Measurements from ENCODE around the gene ANO6.

ANO6 gene

DNA sequence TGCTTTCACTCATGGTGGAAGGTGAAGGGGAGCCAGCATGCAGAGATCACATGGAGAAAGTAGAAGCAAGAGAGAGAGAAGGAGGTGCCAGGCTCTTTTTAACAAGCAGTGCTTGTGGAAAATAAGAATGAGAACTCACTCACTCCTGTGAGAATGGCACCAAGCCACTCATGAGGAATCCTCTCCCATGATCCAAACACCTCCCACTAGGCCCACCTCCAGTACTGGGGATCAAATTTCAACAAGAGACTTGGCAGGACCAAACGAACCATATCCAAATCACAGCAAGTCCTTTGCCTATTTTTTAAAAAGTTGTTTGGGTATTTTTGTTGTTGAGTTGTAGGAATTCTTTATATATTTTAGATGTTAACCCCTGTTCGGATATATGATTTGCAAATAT, 267.7 kb downstream of the ANO6 start:
- H3K9me3 Mint-ChIP-seq: peaks cover 8% of the 10 kb centered on the region
- peaks cover 12% of the 10 kb centered on the region for H3K27me3 Mint-ChIP-seq (ENCODE audit: low read depth)
- no peaks in the 10 kb centered on the region for H3K36me3 Mint-ChIP-seq (ENCODE audit: low read depth)
- no peaks in the 10 kb centered on the region for H3K4me1 Mint-ChIP-seq (ENCODE audit: low read depth)
- no peak overlapping the region for H3K4me3 Mint-ChIP-seq
- no peak overlapping the region for H3K27ac Mint-ChIP-seq

All from T-helper 1 cell treated with Interleukin-12 subunit alpha and Interleukin-12 subunit beta and Interleukin-4 antibody, amounts not matched to agents 30 μg/mL and 1 μg/mL, for 36 hours (primary cell).